HG02678 (cell line): ENCODE measurements around the gene TMC2.

ENCODE experiments used
- ATAC-seq: cut with Tn5 transposase; IDR thresholded peaks from one replicate; pipeline ENCODE4 v1.9.1; 2021; ENCODE audit warnings: mild to moderate bottlenecking, moderate library complexity; ENCODE audit not compliant: unreplicated experiment

The TMC2 gene

DNA sequence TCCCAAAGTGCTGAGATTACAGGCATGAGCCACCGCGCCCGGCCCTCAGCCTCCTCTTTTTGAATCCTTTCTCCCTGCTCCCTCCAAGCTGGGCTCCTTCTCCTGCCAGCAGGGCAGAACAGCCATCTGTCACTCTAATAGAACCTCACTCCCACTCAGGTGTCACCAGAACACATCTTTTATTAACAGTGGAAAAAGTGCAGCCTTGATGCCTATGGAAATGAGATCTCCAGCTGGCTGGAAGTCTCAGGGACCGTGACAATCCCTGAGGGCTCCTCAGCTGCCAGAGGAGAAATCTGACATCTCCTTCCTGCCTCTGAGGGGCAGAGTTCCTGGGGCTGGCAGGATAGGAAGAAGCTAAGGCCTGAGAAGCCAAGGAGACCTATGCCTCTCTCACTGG lies 28.0 kb downstream of the TMC2 start:
- ATAC-seq, result no peak

DNA sequence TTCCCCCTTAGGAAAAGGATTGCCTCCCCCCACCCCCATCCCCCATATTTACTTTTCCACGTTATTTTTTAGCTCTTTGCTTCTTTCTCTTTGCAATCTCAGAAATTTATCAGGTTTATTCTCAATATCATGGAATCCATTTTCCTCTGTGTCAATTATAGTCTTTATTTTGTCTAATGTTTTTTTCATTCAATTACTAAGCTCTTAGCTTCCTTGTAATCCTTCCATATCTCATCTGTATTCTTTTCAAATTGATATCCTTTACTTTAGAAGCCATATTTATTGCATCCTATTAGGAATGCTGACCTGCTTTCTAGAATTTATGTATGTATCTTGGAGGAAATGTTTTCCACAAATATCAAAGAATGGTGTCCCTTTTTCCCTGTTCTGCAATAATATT lies 39.3 kb downstream of the TMC2 start:
- no peak for ATAC-seq

DNA sequence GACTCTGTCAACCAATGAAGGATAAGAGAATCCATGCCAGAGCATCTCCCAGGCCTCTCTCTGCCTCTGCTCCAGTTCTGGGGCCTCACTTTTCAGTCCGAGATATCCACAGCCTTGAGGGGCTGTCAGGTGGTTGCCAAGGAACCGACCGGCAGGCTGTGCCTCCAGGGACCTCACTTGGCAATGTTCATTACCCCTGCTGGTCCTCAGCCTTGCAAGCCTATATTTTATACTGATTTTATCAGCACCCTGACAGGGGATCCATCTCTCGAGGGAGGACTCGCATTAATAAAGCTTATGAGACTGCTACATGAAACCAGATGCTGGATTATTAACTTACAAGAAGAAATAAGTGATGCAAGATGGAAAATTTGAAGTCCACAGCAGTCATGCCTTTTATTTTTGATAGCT lies 39.9 kb downstream of the TMC2 start:
- ATAC-seq, result no peak

DNA sequence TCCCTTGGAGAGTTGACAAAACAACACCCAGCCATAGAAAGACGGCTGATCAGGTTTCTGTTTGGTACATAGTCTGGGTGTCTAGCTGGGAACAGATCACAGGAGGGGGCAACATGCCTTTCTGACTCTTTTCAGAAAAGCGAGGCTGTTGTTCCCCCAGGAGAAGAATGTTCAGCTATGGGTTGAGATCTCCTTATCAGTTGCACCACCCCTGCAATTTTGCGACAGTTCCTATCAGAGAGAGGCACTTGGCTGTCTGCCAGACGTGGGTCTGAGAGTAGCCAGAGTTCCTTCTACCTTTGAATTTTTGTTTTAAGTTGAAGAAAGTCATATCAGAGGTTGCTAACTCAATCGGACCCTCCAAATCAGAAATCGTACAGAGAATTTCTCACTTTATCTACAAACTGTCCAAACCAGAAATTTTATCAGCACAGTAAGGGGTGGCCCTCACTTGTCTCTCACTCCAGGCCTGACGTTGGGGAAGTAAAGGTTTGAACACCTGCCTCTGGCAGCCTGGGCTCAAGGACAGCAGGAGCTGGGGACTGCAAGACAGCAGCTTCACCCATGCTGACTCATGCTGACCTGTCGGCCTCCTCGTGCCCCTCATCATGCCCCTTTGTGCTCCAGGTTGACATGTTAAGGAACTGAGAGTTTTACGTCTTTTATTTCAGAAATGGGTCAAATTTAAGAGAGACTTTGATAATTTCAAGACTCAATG lies 42.3 kb downstream of the TMC2 start:
- no peak for ATAC-seq

DNA sequence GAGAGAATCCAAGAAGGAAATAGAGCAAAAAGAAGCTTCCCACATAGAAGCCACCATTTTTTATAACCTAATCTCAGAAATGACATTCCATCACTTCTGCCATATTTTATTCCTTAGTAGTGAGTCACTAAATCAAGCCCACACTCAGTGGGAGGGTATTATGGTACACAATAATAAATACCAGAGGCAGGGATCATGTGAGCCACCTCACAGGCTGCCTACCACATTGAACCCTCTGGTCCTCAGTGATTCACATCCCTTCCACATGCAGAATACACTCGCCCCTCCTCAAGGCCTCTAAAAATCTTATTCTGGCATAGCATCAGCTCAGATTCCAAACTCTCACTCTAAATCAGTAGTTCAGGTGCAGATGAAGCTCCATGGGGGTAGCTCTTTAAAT lies 49.4 kb downstream of the TMC2 start:
- ATAC-seq, result no peak

DNA sequence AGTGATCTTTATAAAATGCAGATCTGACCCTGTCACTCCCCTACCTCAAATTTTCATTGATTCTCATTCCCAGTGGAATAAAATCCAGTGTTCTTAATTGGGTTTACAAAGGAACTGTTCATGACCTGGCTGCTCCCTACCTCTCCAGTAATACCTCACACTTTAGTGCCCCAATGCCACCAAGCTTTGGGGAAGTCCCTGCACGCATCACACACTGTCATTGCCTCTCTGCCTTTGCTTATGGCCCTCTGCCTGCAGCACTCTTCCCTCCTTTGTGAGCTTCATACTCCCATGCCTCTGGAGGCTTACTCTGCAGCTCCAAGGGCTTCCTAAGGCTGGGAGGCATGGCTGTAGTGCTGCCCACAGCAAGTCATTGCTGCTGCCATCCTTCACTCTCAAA lies 57.4 kb downstream of the TMC2 start:
- no peak for ATAC-seq

DNA sequence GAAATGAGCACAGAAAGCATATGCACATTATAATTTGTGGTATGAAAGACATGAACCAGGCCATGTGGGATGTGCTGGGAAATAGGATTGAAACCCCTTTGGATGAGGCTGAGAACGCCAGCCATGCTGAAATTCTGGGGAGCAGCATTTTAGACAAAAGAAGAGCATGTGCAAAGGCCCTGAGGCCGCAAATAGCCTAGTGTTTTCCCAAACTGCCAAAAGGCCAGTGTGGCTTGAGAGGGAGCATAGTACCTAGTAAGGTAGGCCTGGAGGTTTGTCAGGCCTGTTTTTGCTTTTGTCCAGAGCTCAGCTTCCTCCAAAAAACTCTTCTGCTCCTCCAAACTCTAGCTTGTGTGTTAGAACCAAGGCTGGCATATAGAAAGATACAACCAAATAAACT lies 58.7 kb downstream of the TMC2 start:
- no peak for ATAC-seq

DNA sequence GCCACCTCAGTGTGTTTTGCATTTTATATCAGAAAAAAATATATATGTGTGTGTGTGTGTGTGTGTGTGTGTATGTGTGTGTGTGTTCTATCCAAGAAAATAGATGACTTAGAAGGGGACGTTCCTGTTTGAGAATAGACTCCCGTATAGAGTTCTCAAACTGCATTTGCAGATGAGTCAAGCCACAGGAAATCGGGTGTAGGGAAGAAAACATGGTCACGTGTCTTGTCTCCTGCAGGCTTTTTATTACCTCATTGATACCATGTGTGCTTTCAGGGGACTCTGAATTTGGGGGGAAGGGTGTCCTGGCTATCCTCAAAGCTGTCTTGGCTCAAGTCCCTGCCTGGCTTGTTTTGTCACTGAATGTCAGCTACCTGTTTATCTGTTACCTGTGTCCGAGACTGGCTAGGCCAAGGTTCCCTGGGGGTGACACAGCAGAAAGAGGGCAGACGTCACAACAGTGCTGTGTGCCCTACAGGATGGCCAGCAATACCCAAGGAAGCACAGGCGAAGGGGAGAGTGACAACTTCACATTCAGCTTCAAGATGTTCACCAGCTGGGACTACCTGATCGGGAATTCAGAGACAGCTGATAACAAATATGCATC lies 60.4 kb downstream of the TMC2 start:
- no peak for ATAC-seq

DNA sequence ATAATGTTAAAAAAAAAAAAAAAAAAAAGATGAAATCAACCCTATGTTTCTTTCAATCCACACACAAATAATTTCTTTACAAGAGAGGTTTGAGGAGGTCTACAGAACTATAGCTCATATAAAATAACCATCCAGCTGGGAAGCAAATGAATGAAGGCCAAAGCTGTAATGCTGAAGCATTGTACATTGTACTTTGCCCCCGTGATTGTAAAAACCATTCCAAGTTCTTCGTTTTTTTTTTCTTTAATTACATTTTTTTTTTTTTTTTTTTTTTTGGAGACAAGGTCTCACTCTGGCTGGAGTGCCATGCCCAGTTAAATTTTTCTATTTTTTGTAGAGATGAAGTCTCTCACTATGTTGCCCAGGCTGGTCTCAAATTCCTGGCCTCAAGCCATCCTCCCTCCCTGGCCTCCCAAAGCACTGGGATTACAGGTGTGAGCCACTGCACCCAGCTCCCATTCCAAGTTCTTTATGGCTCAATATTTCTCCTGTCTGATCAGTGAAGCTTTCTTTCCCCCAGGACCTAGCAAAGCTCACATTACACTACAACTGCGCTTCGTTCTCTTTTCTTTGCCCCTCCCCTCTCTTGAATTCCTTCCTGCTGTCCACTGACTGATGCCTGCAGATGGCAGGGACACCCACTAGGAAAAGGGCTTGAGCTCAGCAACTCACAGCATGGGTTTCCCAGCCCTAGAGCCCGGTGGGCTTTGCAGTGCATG lies 63.1 kb downstream of the TMC2 start:
- no peak for ATAC-seq

DNA sequence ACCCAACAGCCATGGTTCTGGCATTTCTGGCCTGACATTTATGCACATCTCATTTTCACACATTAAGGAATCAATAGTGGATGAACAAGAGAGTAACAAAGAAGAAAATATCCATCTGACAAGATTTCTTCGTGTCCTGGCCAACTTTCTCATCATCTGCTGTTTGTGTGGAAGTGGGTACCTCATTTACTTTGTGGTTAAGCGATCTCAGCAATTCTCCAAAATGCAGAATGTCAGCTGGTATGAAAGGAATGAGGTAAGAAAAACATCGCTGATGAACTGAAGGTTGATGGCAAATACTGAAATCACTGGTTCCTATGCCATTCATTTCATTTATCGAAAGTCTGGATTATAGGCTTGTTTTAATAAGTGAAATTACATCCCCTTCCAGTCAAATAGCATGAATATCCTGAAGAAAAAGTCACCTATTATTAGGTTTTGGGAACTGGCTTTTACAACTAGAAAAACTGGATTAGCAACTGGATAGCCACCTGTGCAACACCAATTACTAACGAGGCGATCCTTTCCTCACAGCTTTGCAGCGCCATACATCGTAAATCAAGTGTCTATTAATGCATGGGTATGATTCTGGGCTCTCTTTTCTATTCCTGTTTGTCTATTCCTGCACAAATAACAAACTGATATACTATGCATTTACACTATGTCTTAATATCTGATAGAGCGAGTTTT lies 65.8 kb downstream of the TMC2 start:
- no peak for ATAC-seq

DNA sequence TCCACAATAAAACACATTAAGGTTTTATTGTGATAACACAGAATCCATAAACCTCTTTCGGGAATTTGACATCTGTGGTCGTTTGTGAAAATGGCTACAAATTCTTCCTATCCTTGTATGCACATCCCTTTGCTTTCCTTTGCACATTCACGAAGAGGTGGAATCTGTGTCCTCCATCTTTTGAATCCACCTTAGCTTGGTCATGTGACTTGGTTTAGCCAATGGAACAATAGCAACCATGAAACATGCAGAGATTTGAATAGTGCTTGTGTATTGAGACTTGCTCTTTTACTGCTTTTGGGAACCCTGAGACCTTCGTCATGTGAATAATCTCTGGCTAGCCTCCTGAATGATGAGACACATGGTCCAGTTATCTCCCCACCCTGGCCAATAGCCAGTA lies 66.4 kb downstream of the TMC2 start:
- ATAC-seq, result no peak

DNA sequence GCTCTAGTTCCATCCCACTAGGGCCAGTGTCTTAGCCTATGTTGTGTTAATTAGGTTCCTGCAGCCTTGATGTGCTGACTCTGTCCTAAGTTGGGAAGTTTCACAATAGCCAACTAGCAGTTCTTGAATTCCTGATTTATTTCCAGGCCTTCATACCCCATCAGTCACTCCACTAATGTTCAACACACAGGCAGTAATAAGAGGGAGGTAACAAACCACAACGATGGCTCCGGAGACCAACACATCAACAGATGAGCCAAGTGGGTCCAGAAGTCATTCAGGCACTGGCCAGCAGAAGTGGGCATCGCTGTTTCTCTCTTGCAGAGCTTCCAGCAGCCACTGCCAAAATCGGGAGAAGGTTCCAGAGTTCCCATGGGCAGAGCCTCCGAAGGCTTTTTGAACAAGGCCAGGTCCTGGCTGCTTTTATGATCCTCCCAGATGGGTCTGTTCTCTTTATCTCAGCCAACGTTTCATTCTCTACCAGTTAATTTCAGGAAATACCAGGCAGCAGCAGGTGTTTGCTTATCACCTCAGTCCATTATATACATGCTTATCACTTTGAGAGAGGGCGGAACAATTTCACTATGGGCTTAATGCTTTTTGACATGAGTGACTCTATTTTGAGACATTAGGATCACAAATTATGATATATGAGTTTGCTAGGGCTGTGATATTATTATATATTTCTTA lies 67.6 kb downstream of the TMC2 start:
- no peak for ATAC-seq

DNA sequence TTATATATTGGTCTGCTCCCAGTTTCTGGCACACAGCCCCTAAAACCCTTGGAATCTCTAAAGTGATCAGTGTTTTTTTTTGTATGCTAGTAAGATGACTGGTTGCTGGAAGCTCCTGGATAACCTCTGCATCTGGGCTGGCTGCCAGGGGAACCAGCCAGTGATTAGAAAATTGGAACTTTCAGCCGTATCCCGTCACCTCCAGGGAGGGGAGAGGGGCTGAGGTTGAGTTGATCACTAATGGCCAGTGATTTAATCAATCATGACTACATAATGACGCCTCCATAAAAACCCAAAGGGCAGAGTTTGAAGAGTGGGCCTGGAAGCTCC lies 68.1 kb downstream of the TMC2 start:
- no peak for ATAC-seq

DNA sequence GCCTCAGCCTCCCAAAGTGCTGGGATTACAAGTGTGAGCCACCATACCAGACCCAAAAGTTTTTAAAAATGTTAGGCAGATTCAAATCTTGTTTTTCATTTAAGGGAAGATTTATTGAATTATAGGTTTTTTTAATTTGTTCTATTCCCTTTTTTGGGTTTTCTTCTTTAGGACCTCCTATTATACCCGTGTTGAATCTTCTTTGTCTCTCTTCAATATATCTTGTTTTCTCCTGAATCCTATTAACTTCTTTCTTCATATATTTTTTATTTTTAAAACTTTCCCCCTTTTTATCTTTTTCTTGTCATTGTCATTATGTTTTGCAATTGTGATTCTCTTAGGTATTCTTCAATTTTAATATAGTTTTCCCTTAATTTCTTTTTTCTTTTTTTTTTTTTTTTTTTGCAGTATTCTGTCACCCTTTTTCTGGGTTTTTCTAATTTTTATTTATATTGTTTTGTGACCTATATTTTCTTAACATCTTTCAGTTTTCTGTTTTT lies 70.2 kb downstream of the TMC2 start:
- ATAC-seq, result no peak

DNA sequence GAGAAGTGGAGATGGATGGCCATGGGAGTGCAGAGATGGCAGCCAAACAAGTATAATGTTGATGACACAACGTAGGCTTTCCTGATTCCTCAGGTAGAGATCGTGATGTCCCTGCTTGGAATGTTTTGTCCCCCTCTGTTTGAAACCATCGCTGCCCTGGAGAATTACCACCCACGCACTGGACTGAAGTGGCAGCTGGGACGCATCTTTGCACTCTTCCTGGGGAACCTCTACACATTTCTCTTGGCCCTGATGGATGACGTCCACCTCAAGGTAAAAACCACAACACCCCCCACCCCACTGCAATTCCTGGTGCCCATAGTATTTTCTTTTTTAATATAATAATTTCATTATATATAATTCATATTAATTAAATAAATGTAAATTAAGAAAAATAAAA lies 74.0 kb downstream of the TMC2 start:
- ATAC-seq, result no peak

DNA sequence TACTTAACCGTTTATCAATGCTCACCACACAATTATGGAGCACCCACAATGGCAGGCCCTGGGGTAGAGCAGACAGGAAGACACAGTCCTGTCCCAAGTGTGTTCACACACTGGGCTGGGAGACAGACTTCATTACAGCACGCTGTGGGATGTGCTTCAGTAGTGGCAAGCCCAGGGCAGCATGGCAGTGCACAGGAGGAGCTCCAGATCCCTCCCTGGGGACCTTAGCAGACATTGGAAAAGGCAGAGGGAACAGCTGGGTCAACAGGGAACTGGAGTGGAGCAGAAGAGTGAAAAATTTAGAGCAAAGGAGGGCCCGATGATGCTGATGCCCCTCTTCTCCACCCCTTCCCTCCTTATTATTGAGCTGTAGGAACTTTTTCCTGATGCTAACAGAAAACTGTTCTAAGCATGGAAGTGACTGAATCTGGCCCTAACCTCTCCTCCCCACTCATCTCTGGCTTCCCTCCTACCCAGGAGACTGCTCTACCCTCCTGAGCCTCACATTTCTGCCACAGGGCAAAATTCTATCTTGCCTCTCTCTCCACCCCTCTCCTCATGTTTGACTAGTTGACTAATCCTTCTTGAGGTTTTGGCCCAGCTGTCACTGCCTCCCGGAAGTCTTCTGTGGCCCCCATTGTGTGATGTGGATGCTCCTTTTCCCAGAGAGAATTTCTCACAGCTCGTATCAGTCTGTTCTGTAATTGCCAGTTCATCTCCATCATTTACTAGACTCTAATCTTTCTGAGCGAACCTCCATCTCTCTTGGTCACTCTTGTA lies 74.8 kb downstream of the TMC2 start:
- ATAC-seq, result no peak

DNA sequence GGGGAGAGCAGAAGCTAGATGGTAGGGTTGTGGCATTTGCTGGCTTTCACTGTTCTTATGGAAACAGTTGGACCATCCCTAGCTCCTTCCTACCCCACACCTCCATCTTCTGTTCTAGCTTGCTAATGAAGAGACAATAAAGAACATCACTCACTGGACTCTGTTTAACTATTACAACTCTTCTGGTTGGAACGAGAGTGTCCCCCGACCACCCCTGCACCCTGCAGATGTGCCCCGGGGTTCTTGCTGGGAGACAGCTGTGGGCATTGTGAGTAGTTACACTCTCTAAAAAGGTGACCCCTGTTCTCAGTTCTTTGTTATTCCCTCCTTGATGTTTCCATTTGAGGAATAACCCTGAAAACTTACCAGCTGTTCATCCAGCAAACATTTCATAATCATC lies 75.7 kb downstream of the TMC2 start:
- ATAC-seq, result no peak

DNA sequence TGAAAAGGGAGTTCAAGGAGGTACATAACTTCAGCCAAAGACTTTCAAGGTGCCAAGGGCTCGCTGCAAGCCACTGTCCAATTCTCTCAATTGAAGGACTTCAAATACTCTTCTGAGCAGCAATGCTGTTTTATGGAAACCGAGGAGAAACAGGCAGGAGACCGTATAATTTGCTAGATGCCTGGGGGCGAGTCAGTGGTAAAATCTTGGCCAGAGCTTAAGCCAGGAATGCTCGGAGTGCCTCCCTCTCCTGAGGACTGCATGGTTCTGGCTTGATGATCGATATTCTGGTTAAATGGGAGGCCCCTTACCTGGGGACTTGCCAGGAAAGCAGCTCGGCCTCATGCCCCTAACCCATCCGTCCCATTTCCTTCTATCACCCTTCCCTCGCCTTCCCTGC lies 80.3 kb downstream of the TMC2 start:
- ATAC-seq, result no peak

DNA sequence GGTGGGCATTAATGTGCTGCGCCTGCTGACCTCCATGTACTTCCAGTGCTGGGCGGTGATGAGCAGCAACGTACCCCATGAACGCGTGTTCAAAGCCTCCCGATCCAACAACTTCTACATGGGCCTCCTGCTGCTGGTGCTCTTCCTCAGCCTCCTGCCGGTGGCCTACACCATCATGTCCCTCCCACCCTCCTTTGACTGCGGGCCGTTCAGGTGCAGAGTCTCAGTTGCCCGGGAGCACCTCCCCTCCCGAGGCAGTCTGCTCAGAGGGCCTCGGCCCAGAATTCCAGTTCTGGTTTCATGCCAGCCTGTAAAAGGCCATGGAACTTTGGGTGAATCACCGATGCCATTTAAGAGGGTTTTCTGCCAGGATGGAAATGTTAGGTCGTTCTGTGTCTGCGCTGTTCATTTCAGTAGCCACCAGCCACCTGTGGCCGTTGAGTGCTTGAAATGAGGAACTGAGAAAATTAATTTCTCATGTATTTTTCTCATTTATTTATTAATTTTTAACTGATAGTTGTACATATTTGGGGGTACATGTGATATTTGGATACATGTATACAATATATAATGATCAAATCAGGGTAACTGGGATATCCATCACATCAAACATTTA lies 80.8 kb downstream of the TMC2 start:
- no peak for ATAC-seq

DNA sequence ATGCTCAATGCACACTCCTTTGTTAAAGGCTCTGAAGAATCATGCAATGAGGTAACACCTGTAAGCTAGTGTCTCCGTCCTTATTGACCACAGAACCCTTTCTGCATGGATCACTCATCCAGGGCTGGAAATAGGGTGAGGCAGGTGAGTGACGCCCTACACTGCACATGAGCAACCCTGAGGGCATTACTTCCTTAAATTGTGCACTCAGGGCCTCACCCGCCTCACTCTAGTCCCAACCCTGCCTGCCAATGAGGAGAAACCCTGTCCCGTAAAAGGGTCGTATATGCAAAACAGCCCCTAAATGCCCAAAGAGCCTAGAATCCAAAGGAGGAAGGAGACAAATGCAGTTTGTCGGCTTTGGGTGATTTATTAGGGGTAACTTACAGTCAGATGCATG lies 82.4 kb downstream of the TMC2 start:
- no peak for ATAC-seq
